Measurements from ENCODE around the gene TUBG1.
A peak's percentile ranks its signal among the peaks of the same experiment; 100 is the strongest.
"Not testable (repeated sequence)": the region's sequence is repeated elsewhere in the genome, so short reads cannot be mapped to it uniquely, and the experiment has no call there.

Gene TUBG1

DNA sequence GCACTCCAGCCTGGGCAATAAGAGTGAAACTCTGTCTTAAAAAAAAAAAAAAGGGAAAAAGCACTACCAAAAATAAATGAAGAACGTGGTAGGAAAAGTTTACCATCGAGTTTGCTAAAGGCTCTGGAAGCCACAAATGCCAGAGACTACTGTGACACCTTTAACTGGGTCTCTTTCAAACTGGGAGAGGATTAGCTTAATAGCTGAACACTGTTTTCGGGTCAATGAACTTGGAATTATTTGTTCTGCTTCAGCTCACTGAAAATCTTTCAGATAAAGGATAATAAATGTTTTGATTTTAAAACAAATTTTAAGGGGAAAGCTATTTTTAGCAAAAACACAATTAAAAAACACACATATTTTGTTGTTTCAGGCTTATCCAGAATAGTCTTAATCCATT is 1.7 kb upstream of the TUBG1 start:
- H3K4me1 Mint-ChIP-seq, result peaks cover 50% of the 10 kb centered on the region
- H3K27ac Mint-ChIP-seq, result no peak overlapping the region
- H3K9me3 Mint-ChIP-seq, result no peaks in the 10 kb centered on the region
- DNase-seq (no peak), ATAC-seq (no peak)
- H3K4me3 Mint-ChIP-seq, result peak overlapping the region; percentile 95 to 99
- H3K27me3 Mint-ChIP-seq, result no peaks in the 10 kb centered on the region

DNA sequence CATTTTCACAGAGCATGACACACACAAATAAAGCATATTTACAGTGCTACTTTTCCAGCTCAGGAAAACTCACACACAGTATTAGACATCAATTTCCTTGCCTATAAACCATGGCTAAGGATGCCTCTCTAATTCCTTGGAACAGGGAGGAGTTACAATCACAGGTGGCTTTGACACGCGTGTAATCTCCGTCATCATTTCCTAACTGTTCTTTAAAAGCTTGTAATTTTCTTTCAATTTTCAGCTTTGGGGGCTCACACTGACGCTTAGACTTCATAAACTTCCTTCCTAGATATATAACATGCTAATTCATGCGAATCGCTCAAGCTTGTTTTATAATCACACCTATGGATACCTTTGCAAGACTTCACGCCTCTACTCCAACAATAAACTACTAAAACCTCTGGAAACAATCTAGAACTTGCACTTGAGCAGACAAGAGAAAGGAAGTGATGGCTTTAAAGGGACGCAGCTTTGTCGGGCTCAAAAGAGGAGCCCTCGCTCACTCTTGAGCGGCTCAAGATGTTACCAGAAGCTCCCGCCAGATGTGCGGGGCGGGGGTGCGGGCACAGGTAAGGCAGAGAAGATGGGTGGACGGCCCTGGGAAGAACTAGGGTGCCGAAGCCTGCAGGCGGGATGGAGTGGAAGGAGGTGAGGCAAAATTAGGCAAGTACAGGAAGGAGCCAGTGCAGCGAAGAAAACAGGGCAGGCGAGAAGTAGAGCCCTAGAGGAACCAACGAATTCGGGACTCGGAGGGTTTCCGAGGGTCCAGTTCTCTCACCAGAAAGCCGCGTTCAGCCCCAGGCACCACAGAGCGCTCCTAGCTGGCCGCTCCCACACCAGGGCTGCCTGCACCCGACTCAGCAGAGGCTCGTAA is 940 bp upstream of the TUBG1 start:
- Mint-ChIP-seq H3K27ac (peak overlapping the region; percentile 95 to 98), H3K27me3 (no peaks in the 10 kb centered on the region), H3K4me3 (peak overlapping the region; percentile 95 to 99), H3K9me3 (no peaks in the 10 kb centered on the region), H3K4me1 (peaks cover 43% of the 10 kb centered on the region)
- DNase-seq, result peak in 1 of 2 donors; percentile 15
- ATAC-seq, result peak; percentile 74

DNA sequence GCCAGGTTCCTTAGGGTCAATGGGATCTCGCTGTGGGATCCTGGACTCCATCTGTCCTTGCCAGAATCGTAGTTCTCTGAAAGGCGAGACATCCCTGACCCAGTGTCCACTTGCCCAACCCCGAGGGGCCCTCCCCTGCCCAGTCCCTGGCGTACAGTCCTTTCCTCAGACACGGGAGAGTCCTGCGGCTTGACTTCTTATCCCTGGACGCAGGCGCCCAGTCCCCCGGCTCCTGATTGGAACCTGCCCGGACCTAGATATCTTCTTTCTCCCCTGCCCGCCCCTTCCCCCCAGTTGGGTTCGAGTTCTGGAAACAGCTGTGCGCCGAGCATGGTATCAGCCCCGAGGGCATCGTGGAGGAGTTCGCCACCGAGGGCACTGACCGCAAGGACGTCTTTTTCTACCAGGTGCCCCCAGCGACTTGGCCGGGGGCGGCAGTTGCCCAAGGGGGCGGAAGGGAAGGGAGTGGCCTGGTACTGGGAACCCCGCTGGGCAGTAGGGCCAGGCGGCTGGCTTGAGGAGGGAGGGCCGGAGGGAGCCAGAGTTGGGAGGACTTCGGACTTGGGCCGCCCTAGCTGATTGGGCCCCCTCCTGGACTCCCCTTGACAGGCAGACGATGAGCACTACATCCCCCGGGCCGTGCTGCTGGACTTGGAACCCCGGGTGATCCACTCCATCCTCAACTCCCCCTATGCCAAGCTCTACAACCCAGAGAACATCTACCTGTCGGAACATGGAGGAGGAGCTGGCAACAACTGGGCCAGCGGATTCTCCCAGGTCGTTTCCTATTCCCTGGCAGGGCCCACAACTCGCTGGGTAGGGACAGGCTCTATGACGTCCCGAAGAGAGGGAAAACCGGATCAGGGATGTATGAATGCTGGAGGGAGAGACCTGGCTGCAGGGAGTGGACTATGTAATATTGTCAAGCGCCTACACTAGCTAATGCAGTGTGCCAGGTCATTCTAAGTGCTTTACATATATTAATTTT is 625 bp downstream of the TUBG1 start:
- H3K4me3 Mint-ChIP-seq, result peak overlapping the region; percentile 95 to 99
- not testable (repeated sequence) for H3K27me3 Mint-ChIP-seq, H3K9me3 Mint-ChIP-seq
- peak in 1 of 2 donors; percentile 37 for DNase-seq
- peak overlapping the region; percentile 94 to 98 for H3K27ac Mint-ChIP-seq
- ATAC-seq, result peak; percentile 0
- peaks cover 29% of the 10 kb centered on the region for H3K4me1 Mint-ChIP-seq

- no peak overlapping the region for H3K27ac Mint-ChIP-seq
- no peaks in the 10 kb centered on the region for H3K9me3 Mint-ChIP-seq
- no peaks in the 10 kb centered on the region for H3K27me3 Mint-ChIP-seq
- peaks cover 10% of the 10 kb centered on the region for H3K4me1 Mint-ChIP-seq
- ATAC-seq (no peak), DNase-seq (no peak)
- H3K4me3 Mint-ChIP-seq, result no peak overlapping the region
Observed at GRCh38 chr17:42612013-42612412, 2.5 kb downstream of the TUBG1 start.

- ATAC-seq (no peak), DNase-seq (no peak)
- H3K9me3 Mint-ChIP-seq, result no peaks in the 10 kb centered on the region
- H3K27me3 Mint-ChIP-seq, result no peaks in the 10 kb centered on the region
- H3K4me3 Mint-ChIP-seq, result no peak overlapping the region
- H3K4me1 Mint-ChIP-seq, result peaks cover 11% of the 10 kb centered on the region
- peak overlapping the region in 1 of 2 donors; percentile 16 for H3K27ac Mint-ChIP-seq
Observed at GRCh38 chr17:42613699-42614295, 4.3 kb downstream of the TUBG1 start.

DNA sequence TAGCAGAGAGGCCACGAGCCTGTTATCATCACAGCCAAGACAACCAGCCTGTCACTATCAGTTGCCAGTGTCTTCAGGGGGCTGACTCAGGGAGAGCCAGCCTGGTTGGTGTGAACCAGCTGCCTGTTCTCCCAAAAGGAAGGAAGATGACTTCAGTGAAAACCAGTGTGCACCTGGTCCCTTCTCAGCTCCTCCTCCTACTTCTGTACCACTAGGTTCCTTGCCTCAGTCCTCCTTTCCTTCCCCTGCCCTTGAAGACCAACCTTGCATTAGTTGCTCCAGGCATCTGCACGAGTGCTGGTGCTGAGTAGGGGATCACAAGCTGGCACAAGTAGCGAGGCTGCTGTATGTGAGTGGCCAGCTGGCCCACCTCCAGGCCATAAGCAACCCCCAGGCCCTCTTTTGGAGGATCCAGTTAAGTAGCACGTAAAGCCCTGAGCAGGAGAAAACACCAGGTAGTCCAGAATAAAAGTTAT is 8.5 kb downstream of the TUBG1 start:
- Mint-ChIP-seq H3K27me3 (no peaks in the 10 kb centered on the region), H3K9me3 (no peaks in the 10 kb centered on the region), H3K4me3 (no peak overlapping the region), H3K4me1 (peaks cover 17% of the 10 kb centered on the region), H3K27ac (peak overlapping the region in 1 of 2 donors; percentile 19)
- no peak for DNase-seq
- ATAC-seq, result peak; percentile 35

DNA sequence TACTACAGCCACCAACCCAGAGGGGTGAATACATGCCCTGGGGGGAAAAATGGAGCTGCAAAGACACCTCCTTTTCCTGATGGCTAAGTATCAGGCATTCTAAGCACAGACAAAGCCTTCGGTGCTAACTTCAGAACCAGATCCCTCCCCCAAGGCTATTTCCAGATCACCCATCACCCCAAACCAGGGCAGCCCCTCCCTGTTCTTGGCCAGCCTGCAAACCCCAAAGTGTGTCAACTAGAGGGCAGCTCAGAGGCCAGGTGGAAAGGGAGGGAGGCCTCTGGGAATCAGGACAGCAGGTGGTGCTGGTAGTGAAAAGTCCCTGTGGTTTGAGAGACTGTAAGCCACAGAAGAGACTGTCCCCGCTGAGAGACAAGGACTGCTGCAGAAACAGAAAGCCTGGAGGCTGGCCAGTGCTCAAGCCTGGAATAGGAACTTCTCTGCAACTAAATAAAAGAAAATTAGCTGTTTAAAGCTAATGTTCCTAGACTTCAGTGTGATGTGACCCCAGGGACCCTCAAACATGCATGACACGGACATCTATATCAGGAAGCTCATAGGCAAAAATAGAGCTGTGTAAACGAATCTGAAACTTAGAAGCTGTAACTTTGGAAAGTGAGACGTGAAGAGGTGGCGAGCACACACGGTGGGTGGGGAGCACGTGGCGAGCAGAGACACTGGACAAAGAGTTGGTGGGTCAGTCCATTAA is 9.1 kb downstream of the TUBG1 start:
- DNase-seq (no peak), ATAC-seq (peak; percentile 20)
- Mint-ChIP-seq H3K9me3 (no peaks in the 10 kb centered on the region), H3K4me1 (peaks cover 17% of the 10 kb centered on the region), H3K4me3 (no peak overlapping the region), H3K27ac (no peak overlapping the region), H3K27me3 (no peaks in the 10 kb centered on the region)

DNA sequence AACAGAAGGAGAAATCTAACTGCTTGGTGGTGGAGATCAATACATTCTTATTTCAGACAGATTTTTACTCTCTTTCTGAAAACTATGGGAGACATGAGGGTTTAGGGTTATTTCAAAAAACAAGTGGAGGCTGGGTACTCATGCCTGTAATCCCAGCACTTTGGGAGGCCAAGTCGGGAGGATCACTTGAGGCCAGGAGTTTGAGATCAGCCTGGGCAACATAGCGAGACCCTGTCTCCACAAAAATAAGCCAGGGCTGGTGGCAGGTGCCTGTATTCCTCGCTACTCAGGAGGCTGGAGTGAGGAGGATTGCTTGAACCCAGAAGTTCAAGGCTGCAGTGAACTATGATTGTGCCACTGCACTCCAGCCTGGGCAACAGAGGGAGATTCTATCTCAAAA is 12.5 kb downstream of the TUBG1 start:
- ATAC-seq, H3K27ac Mint-ChIP-seq, H3K27me3 Mint-ChIP-seq, H3K9me3 Mint-ChIP-seq, H3K4me3 Mint-ChIP-seq, DNase-seq: not testable (repeated sequence)
- peaks cover 17% of the 10 kb centered on the region for H3K4me1 Mint-ChIP-seq

DNA sequence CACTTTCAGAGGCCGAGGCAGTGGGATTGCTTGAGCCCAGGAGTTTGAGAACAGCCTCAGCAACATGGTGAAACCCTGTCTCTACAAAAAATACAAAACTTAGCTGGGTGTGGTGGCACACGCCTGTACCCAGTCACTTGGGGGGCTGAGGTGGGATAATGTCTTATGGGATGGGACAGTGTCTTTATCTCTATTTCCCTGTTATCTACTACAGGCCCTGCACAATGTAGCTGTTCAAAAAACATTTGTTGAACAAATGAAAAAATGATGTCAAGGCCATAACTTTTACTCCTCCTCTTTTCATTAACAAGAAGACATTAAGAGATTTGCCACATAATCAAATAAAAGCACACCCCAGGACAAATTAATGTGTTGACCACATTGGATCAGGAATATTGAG is 13.8 kb downstream of the TUBG1 start:
- peaks cover 11% of the 10 kb centered on the region for H3K4me1 Mint-ChIP-seq

DNA sequence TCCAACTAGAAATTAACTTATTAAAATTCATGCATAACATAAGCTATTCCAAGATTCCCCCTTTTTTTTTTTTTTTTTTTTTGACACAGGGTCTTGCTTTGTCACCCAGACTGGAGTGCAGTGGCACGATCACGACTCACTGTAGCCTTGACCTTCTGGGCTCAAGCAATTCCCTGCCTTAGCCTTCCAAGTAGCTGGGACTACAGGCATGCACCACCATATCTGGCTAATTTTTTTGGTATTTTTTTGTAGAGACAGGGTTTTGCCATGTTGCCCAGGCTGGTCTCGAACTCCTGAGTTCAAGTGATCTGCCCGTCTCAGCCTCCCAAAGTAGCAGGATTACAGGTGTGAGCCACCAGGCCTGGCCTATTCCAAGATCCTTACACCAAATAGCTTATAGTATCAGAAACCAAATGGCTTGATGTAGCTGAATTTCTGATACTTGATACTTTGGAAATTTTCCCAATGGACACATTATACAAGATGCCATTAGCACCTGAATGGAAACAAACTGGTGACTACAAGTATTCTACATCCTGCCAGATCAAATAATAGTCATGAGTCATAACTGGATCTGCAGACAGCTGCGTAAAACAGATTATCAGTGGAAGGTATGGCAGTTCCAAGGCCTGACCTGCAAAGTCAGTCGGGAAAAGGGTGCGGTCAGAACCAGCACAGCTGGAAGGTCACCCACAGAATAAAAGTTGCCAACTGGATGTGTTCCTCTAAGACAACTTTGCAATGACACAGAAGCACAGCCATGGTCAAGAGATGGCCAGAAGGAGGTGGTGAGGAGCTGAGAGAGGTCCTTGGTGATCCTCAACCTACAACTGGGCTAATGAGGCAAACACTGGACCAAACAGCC is 14.5 kb downstream of the TUBG1 start:
- no peaks in the 10 kb centered on the region for H3K9me3 Mint-ChIP-seq
- ATAC-seq (no peak), DNase-seq (no peak)
- H3K27me3 Mint-ChIP-seq, result no peaks in the 10 kb centered on the region
- H3K4me1 Mint-ChIP-seq, result peaks cover 4% of the 10 kb centered on the region
- no peak overlapping the region for H3K27ac Mint-ChIP-seq
- H3K4me3 Mint-ChIP-seq, result no peak overlapping the region

More for the DNA sequence above, 13.8 kb downstream of the TUBG1 start:
- ATAC-seq (no peak), DNase-seq (no peak)
- no peak overlapping the region for H3K4me3 Mint-ChIP-seq
- no peak overlapping the region for H3K27ac Mint-ChIP-seq
- H3K27me3 Mint-ChIP-seq, result no peaks in the 10 kb centered on the region
- H3K9me3 Mint-ChIP-seq, result no peaks in the 10 kb centered on the region

- not testable (repeated sequence) for H3K27me3 Mint-ChIP-seq, H3K4me1 Mint-ChIP-seq, H3K9me3 Mint-ChIP-seq, H3K4me3 Mint-ChIP-seq, ATAC-seq, DNase-seq, H3K27ac Mint-ChIP-seq
Observed at GRCh38 chr17:42627032-42627764, 17.7 kb downstream of the TUBG1 start.

DNA sequence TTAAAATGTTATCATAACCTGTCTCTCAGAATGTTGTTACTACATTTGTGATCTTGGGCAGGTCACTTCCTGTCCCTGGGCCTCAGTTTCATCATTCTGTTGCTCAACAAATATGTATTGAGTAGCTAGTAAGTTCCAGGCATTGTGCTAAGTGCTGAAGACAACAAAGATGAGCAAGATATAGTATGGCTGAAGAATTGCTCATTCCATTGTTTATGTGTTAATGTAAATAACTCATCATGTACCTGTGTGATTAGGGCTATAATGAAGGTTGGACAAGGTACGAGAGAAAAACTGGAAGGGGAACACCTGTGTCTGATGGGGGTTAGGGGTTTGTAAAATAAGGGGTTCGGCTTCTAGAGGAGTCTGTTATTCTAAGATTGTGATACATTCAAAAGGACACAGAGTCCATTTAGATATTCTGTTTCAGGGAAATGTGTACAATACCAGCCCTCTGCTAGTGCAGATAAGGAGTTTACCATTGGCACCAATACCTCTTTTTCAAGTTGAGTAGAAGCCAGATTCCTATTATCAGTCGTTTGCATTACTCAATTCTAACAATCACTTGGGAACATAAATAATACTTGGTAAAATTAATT is 20.0 kb downstream of the TUBG1 start:
- no peaks in the 10 kb centered on the region for H3K9me3 Mint-ChIP-seq
- no peaks in the 10 kb centered on the region for H3K4me1 Mint-ChIP-seq
- no peak for ATAC-seq
- no peak for DNase-seq
- peaks cover 5% of the 10 kb centered on the region for H3K27me3 Mint-ChIP-seq
- H3K27ac Mint-ChIP-seq, result no peak overlapping the region
- no peak overlapping the region for H3K4me3 Mint-ChIP-seq

DNA sequence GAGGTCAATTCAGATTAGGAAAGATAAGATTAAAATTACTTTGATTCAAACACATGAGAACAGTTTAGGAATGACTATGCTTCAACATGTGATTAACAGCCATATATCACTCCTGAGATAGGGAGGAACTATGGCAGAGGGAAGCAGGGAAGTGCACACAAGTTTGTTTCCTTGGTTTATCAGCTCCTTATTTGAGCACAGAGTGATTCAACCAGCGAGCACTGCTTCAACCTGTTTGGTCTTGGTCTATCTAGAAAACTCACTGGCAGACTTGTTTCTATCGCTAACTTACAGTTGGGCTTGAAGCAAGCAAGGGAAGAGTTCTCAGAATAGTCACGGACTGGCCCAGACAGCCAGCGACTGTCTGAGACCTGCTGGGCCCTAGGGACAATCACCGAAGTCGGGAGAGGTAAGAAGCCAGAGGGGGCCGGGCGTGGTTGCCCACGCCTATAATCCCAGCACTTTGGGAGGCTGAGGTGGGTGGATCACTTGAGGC is 23.5 kb downstream of the TUBG1 start:
- H3K27ac Mint-ChIP-seq, result no peak overlapping the region
- H3K9me3 Mint-ChIP-seq, result no peaks in the 10 kb centered on the region
- H3K4me1 Mint-ChIP-seq, result no peaks in the 10 kb centered on the region
- DNase-seq, result no peak
- H3K27me3 Mint-ChIP-seq, result peaks cover 5% of the 10 kb centered on the region
- H3K4me3 Mint-ChIP-seq, result no peak overlapping the region
- ATAC-seq, result no peak

All from stimulated activated naive CD8-positive, alpha-beta T cell treated with anti-CD3 and anti-CD28 coated beads, Interleukin-15, amount 100 ng/mL, for 72 hours (primary cell).